ENCODE measurements around the gene TEX29. TPM values are rescaled to one million over a fixed set of nuclear protein-coding genes. Genes with fewer than 3 reads are reported as not detected.

The TEX29 gene
- total and polyA plus RNA-seq, 10 of the 15 experiments (the other 5 are each of a cell fraction or from before 2014, with no cell fraction given) = 0.14 to 0.30 (median 0.22) TPM; not detected in 7

- FAIRE-seq (no peak), ATAC-seq (no peak), DNase-seq (ENCODE audit: low read depth, low spot score) (no peak)
- H3K9ac ChIP-seq (ENCODE audit: control insufficient read depth, insufficient read depth, low read length) = no peak overlapping the region
- ChIA-PET SMC1A (ENCODE audit: uncharacterized antibody, unreplicated experiment) (no interaction called here), RAD21 (ENCODE audit: unreplicated experiment) (no interaction called here), CTCF (no interaction called here), POLR2A (no interaction called here)
- no TSS peak for BruUV-seq (replicated peaks)
- H3K4me3 ChIP-seq = no peak overlapping the region
- in situ Hi-C loops (cut with MboI) (loop anchor here (5.0 kb wide), 1 partner anchor 52 kb away; no protein-coding TSS in a partner anchor), intact Hi-C loops (cut with micrococcal nuclease; ENCODE audit: unreplicated experiment) (no loop called here)
- WGBS (ENCODE audit: insufficient coverage, insufficient replicate concordance, low lambda C conversion rate, missing lambda C conversion rate) = 66% methylated on average over 24 of the region's 29 CpGs
- H3K9me3 ChIP-seq (replicated peaks; ENCODE audit: control insufficient read depth, insufficient read depth, low read length) = no peaks in the 10 kb centered on the region; the same call in 2 of the 3 replicates
- H3K4me1 ChIP-seq (ENCODE audit: control insufficient read depth, insufficient read depth, low read length) = no peaks in the 10 kb centered on the region
- no peak overlapping the region for H2AFZ ChIP-seq (ENCODE audit: control insufficient read depth, low read depth, low read length)
- H3K4me2 ChIP-seq (ENCODE audit: control insufficient read depth, insufficient read depth) = no peak overlapping the region
- H3K36me3 ChIP-seq (ENCODE audit: control insufficient read depth in 2 of 2, insufficient read depth in 2 of 2, low read length in 1 of 2) = no peaks in the 10 kb centered on the region; a peak in 1 of 4 replicates
- H3K27me3 ChIP-seq (replicated peaks in 1 of 2; ENCODE audit: control insufficient read depth in 2 of 2, insufficient read depth in 2 of 2, low read length in 1 of 2) = no peaks in the 10 kb centered on the region
- no peak overlapping the region for H3K27ac ChIP-seq (ENCODE audit: control insufficient read depth, insufficient read depth)
- no peaks in the 10 kb centered on the region for H4K20me1 ChIP-seq (ENCODE audit: control insufficient read depth, insufficient read depth)
- TF ChIP-seq, protein P1, sequence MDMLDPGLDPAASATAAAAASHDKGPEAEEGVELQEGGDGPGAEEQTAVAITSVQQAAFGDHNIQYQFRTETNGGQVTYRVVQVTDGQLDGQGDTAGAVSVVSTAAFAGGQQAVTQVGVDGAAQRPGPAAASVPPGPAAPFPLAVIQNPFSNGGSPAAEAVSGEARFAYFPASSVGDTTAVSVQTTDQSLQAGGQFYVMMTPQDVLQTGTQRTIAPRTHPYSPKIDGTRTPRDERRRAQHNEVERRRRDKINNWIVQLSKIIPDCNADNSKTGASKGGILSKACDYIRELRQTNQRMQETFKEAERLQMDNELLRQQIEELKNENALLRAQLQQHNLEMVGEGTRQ (IDR thresholded peaks at IDR 0.05; ENCODE audit: borderline replicate concordance, low read depth, low read length) = no peak
- TF ChIP-seq RELB (IDR thresholded peaks at IDR 0.05; ENCODE audit: low read depth) (no peak), ZBED1 (IDR thresholded peaks at IDR 0.05; ENCODE audit: borderline replicate concordance) (no peak), SMC3 (IDR thresholded peaks at IDR 0.05; ENCODE audit: borderline replicate concordance, low read length) (no peak), TBL1XR1 (IDR thresholded peaks at IDR 0.05; ENCODE audit: low read depth, low read length) (no peak), FOS (IDR thresholded peaks at IDR 0.05; ENCODE audit: borderline replicate concordance, extremely low read depth, insufficient read length) (no peak)
- no peaks in the 10 kb centered on the region for H3K79me2 ChIP-seq (ENCODE audit: control insufficient read depth, insufficient read depth, low read length)
Observed at GRCh38 chr13:111339366-111340143, 19.1 kb downstream of the TEX29 start.

Data from GM12878 (cell line).